Measurements from ENCODE around the gene TBATA.
"Not testable (repeated sequence)": the region's sequence is repeated elsewhere in the genome, so short reads cannot be mapped to it uniquely, and the experiment has no call there.

GRCh38 chr10:70770516-70770915 is 14.7 kb downstream of the TBATA start:
- TF ChIP-seq CTCF, POLR2A (IDR thresholded peaks at IDR 0.05): not testable (repeated sequence)

All from uterus (tissue), 2 donors.